Testis (tissue), 2 donors: ENCODE results near the gene TNPO3.

Source experiments
- POLR2A ChIP-seq: fragments of 450-650 bp; IDR thresholded peaks from one replicate; pipeline ENCODE4 v1.6.1; 2017; ENCODE audit warnings: antibody characterized with exemption, mild to moderate bottlenecking, moderate library complexity
- TF ChIP-seq, protein P1 (sequence below), 3 experiments: fragments of 450-650 bp in 2 of 3; fragments of 200-600 bp in 1 of 3; sonication (generic) in 1 of 3; IDR thresholded peaks; one replicate each; pipeline ENCODE4 v1.5.1; 2016 to 2019; ENCODE audit warnings: antibody characterized with exemption in 3 of 3, mild to moderate bottlenecking in 2 of 3, moderate library complexity in 1 of 3

DNA sequence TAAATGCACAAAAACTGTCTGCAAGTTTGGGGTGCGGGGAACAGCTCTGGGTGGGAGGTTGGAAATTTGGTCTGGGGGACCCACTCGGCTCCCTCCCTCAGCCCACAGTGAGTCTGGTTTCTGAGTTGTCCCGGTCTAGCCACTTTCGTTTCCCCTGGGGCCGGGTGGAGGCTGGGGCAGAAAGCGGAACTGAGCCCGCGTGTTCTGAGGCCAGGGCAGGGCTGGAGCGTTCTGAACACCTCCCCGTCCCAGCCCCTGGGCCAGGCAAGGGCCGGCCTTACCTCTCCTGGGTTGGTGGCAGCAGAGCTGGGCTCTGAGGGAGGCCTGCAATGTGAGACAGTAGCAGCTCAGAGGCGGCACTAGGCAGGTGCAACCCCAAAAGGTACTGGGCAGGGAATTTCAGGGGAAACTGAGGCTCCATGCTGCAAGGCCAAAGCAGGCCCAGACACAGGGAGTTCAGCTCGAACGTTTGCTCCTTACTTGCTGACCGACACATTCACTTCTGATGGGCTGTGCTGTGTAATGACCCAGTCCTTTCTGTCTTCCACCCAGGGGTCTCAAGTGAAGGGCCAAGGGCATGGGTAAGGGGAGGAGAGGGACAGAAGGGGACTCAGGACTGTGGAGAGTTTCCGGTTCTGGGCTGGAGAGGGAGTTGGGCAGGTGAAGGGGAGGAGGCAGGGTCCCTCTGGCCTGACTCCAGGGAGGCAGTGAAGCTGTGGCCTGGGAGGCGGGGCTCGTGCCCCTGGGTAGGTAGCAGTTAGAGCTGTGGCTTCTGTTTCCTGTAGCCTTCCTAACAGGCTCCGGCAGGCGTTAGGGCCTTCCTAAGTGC, 114.2 kb downstream of the TNPO3 start:
- TF ChIP-seq, protein P1, sequence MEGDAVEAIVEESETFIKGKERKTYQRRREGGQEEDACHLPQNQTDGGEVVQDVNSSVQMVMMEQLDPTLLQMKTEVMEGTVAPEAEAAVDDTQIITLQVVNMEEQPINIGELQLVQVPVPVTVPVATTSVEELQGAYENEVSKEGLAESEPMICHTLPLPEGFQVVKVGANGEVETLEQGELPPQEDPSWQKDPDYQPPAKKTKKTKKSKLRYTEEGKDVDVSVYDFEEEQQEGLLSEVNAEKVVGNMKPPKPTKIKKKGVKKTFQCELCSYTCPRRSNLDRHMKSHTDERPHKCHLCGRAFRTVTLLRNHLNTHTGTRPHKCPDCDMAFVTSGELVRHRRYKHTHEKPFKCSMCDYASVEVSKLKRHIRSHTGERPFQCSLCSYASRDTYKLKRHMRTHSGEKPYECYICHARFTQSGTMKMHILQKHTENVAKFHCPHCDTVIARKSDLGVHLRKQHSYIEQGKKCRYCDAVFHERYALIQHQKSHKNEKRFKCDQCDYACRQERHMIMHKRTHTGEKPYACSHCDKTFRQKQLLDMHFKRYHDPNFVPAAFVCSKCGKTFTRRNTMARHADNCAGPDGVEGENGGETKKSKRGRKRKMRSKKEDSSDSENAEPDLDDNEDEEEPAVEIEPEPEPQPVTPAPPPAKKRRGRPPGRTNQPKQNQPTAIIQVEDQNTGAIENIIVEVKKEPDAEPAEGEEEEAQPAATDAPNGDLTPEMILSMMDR (IDR thresholded peaks at IDR 0.05) = no peak
- no peak for TF ChIP-seq POLR2A
